ENCODE data around the gene C14orf180.
"Not testable (repeated sequence)": the region's sequence is repeated elsewhere in the genome, so short reads cannot be mapped to it uniquely, and the experiment has no call there.

C14orf180 gene

DNA sequence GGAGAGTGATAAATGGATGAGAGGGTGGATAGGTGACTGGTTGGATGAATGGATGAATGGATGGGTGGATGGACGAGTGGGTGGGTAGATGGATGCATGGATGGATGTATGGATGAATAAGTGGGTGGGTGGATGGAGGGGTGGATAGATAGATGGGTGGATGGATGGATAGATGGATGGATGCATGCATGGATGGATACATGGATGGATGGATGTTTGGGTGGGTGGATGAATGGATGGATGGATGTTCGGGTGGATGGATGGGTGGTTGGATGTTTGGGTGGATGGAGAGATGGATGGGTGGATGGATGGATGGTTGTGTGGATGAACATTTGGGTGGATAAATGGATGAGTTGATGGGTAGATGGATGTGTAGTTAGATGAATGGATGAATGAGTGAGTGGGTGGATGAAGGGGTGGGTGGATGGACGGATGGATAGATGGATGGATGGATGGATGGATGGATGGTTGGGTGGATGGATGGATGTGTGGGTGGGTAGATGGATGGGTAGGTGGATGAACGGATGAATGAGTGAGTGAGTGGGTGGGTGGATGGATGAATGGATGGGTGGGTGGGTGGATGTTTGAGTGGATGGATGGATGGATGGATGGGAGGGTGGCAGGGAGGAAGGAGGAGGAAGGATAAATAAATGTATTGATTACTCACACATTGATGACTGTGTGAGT lies 34.7 kb downstream of the C14orf180 start:
- no peak for DNase-seq (ENCODE audit: low spot score)

DNA sequence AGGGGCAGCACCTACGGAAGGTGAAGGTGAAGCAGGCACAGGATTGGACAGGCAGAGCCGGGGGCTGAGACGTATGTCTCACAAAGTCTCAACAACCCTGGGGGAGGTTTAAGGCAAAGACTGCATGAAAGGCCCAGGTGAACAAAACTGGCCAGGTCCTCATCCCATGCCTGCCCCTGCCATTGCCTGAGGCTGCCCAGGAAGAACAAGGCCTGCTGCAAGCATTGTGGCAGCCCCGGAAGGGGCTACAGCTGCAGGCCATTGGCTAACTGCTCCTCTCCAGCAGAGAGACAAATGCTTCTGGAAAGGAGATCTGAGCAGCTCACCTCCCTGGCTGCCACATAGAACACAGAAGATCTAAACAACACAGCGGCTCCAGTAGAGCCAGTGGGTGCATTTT lies 45.4 kb downstream of the C14orf180 start:
- no peak for DNase-seq (ENCODE audit: low spot score)

DNA sequence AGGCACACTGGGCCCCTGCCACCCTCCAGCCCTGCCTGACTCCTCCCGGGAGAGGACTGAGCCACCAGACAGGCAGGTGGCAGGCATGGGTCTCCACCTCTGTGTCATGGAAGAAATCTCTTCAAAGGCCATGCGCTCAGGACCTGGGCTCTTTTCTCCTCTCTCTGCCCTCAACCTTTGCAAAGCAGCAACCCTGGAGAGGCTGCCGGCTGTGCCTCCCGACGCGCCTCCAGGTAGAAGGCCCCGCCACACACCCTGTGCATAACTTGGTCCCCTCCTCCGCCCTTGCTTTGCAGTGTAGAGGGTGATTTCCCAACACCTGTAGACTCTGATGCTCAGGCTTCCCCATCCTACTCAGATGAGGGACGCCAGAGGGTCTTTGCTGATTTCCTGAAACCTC lies 53.2 kb downstream of the C14orf180 start:
- DNase-seq (ENCODE audit: low spot score), result no peak

DNA sequence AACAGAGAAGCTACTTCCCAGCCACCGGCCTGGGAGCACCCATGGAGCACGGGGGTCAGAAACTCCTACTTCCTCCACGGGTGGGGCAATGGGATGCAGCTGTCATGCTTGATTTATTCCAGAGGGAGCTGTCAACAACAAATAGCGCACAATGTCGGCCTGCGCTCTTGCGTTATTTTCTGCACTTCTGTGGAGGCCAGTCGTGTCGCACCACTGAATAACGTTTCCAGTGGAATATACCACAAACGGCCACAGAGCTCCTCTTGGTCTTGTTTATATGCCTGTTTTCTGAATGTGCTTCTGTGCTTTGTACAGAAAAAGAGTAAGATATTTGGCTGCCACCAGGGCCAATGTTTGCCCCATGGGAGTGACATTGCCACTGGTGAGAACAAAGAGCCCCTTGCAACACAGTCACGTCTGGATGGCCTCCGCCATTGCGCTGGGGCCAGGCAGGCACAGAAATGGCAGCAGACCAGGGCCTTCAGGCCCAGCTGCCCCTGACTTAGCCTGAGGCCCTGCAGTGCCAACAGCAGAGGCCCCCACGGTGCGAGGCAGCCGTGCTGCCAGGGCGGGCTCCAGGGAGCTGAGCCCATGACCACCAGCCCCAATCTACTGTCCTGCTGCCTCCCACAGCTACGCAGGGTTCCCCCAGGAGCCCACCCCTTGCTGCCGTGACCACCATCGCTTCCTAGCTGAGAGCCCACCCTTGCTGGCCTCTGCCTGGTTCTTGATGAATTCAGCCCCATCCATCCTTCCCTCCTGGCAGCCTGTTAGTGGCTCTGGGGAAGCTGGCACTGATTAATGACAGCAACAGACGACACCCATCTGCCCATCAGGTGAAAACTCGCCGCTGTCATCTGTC lies 53.9 kb downstream of the C14orf180 start:
- no peak for DNase-seq (ENCODE audit: low spot score)

DNA sequence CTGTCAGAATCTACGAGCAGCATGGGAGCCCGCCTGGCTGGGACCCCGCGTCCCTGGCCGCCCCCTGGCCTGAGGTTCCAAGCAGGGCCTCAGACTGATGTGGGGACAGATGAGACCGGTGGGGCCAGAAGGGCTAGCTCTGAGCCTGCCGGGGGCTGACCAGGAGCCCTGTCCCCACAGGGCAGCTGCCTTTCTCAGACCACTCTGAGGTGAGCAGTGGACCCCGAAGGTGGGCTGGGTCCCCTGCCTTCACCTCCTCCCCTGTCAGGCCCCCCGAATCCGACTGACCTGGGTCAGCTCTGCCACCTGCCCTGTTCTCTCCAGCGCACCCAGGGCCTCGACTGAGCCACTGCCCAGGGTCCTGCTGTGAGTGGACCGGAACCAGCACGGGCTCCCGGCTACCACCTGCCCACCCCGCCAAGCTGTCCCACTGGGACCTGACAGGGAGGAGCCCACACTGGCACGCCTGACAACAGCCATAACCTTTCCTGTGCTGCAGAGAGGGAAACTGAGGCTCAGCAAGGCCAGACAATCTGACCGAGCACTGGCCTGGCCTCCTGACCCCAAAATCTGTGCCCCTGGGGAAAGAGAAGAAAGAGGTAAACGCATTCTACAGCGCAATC lies 54.7 kb downstream of the C14orf180 start:
- DNase-seq (ENCODE audit: low spot score), result no peak

DNA sequence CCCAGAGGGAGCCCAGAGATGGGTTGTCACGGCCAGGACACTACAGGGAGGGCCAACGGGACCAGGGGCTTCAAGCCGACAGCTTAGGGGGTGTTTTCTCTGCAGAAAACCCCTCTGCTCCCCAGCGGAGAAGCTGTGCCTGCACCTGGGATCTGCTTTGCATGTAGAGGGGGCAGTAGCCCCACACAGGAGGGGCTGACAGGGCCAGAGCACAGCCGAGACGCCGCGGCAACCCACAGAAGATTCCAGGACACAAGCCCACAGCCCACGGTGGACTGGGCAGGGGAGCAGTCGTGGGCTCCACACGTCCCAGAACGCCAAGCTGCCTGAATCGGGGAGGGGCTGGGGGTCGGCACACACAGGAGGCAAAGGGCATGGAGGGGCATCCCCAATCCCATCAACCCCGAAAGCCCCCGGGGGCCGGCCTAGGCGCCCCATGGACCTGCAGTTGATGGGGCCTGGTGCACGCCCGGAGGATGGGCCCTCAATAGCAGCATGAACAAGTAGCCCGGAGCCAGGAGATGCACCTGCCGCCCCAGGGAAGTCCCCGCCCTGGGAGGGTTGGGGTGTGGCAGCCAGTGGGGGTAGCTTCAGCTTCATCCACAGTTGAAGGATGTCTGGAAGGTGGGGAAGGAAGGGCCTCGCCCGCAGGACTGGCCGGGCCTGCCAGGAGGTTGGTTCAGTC lies 55.5 kb downstream of the C14orf180 start:
- DNase-seq (ENCODE audit: low spot score), result no peak

DNA sequence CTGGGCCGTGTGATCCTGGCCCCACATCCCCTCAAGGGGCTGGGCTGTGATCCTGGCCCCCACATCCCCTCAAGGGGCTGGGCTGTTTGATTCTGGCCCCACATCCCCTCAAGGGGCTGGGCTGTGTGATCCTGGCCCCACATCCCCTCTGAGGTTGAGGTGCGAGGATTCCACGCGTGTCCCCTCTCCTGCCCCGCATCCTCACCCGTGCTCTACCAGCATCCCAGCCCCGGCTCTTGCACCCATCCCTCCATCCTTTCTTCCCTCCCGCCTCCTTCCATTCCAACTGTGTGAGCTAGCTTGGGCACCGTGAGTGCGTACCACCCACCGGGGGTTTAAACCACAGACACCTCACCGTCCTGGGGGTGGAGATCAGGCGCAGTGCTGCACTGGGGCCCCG lies 56.2 kb downstream of the C14orf180 start:
- no peak for DNase-seq (ENCODE audit: low spot score)

DNA sequence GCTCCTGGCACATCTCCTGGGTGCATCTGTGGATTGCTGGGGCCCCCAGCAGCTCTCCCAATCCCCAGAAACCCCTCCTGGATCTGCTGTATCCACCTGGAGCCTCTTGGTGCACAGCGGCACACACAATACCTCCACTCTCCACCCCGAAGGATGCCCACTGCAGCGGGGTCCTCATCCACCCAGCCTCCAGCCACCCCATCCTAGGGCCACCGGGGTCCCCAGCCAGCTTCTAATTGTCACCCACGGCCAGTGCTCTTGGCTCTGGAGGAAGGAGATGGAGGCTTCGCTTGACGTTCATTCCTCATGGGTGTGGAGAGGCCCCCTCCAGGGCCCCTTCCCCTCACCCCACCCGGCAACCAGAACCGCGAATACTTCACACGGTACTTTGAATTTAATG lies 56.6 kb downstream of the C14orf180 start:
- no peak for DNase-seq (ENCODE audit: low spot score)

DNA sequence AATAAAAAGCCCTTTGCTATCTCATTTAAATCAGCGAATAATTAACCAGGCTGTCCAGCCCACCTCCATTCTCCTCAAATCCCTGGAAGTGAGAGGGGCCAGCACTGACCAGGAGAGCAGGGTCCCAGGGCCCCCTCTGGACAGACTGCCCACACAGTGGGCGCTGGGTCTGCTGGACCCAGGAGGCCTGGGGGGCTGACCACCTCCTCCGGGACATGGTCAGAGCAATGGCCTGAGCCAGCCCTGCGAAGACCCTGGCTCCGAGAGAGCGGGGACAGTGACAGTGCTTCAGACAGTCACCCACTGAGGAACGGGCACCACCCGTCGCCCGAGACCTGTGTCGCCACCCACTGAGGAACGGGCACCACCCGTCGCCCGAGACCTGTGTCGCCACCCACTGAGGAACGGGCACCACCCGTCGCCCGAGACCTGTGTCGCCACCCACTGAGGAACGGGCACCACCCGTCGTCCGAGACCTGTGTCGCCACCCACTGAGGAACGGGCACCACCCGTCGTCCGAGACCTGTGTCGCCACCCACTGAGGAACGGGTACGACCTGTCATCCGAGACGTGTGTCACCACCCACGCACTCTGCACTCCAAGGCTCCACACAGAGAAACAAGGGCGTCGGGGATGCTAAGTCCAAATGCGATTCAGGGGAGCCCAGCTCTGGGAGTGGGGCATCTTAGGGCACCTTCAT lies 57.4 kb downstream of the C14orf180 start:
- DNase-seq (ENCODE audit: low spot score), result not testable (repeated sequence)

DNA sequence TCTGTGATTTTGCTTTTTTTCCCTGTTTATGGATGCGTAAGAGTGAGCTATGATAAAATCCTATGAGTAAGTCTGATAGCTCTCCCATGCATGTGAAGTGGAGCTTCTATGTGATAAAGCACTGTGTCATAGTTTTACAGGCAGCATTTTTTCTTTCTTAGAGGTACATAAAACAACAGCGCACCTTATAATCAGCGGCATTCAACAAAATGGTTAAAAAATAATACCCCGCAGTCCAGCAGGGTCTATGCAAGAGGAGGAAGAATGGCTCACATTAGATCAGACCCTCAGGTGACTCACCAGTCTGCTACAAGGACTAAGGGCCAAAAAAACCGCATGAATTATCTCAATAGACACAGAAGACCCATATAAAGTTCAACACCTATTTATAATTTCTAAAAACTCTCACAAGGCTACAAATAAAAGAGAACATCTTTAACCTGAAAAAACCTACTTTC lies 58.0 kb downstream of the C14orf180 start:
- DNase-seq (ENCODE audit: low spot score), result no peak

DNA sequence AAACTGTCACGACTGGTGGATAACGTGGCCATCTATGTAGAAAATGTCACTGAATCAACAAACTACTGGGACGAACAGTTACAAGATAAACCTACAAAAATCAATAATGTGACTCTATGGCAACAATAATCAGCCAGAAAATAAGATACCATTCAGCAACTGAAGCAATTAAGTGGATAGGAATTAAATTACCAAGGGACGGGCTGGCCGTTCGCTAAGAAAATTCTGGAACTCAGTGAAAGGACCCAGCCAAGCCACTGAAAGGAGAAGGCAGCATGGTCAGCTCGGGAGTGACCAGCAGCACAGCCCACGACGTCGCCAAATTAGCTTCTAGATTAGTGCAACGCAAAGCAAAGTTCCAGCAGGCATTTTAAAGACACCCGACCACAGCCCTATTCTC lies 58.6 kb downstream of the C14orf180 start:
- no peak for DNase-seq (ENCODE audit: low spot score)

DNA sequence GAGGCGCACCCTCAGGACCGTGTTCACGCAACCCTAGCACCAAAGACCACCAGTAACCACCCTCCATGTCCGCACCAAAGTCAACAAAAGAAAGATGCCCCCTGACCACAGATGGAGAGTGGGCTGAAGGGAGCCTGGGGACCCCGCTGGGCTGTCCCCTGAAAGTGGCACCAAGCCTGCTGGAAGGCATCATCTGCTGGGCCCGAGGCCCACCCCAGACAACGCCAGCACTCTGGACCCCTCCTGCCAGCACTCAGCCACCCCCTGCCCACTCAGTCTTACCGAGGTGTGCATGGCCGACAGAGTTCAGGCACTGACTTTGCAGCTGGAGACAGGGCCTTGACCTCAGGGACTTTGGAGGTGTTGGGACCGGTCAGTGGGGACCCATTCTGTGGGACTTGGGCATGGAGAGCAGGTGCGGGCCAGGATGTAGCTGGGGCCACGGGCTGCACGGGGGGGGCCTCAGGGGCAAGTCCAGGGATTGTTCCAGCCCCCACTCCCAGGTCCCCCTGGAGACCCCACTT lies 59.4 kb downstream of the C14orf180 start:
- no peak for DNase-seq (ENCODE audit: low spot score)

DNA sequence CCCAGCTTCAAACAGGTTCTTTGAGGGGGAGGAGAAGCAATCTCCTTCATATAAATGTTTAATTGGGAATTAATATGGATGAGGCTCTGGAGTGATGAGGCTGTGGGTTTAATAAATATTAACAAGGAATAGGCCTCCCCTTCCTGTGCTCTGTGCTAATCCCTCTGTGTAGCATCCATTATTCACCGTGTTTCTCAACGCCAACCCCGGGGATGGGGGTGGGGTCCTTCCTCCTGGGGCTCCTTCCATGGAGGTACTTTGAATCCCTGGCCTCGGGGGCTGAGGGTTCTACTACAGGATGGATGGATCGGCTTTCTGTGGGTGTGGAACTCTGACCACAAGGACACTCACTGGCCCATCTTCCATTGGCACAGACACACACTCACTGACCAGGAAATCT lies 59.9 kb downstream of the C14orf180 start:
- no peak for DNase-seq (ENCODE audit: low spot score)
